HG02642 (cell line): Measurements from ENCODE around the gene NIN.

Experiments
- ATAC-seq: cut with Tn5 transposase; IDR thresholded peaks from one replicate; pipeline ENCODE4 v1.9.1; 2021; ENCODE audit warnings: mild to moderate bottlenecking; ENCODE audit not compliant: unreplicated experiment, poor library complexity

NIN gene

GRCh38 chr14:50670866-50671256 lies 160.1 kb downstream of the NIN start:
- ATAC-seq = no peak

- ATAC-seq = no peak
Observed at GRCh38 chr14:50670196-50670865, 160.6 kb downstream of the NIN start.
